GM21737 (cell line): Measurements from ENCODE around the gene TMEM89.

ENCODE experiments used
- ATAC-seq: cut with Tn5 transposase; IDR thresholded peaks from one replicate; pipeline ENCODE4 v1.9.1; 2021; ENCODE audit warnings: mild to moderate bottlenecking, moderate library complexity; ENCODE audit not compliant: unreplicated experiment

The TMEM89 gene

GRCh38 chr3:48644898-48645760, 23.6 kb upstream of the TMEM89 start:
- no peak for ATAC-seq

GRCh38 chr3:48642605-48643004, 21.0 kb upstream of the TMEM89 start:
- no peak for ATAC-seq

GRCh38 chr3:48641396-48641795, 19.8 kb upstream of the TMEM89 start:
- ATAC-seq, result no peak

DNA sequence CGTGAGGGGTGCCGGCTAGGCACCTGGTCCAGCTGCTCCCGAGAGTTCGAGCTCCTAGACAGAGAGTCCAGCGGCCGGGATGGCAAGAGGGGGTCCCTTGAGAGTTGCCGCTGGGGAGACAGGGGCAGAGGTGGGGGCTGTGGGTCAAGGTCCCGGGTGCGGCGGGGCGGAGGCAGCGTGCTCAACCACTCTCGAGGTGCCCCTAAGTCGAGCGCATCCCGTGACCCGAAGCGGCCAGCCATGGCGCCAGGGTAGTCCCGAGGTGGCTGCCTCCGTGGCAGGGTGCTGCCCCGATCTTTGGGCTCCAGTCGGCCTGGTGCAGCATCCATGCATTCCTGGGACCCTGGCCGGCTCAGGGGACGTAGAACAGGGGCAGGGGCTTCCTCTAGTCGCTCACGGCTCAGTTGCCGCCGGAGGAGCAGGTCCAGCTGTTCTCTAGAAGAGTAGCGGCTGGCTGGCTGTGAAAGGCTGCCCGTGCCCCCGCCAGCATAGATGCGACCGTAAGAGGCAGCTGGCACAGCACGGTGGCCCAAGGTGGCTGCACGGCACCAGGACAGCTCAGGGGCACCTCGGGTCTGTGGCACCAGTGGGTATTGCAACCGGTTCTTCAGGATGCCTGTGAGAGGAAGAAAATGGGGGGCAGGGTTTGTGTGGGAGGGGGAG, 18.5 kb upstream of the TMEM89 start:
- no peak for ATAC-seq

DNA sequence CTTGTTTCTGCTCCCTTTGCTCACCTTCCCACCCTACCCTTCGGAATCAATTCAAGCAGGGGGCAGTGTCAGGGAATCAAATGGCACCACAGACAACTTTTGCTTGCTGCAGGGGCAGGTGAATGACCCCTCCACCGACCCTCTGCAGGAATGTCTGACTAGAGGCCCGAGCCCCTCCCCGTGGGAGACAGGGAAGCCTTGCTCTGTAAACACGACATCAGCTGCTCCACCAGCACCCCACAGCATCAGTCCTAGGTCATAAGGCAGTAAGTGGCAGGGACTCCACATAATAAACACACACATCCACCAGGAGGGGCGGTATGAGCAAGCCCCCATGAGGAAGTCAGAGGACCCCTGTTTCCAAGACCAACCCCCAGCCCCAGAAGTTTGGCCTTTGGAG, 15.7 kb upstream of the TMEM89 start:
- no peak for ATAC-seq

- no peak for ATAC-seq
Measured at GRCh38 chr3:48636149-48636655, 14.6 kb upstream of the TMEM89 start.

DNA sequence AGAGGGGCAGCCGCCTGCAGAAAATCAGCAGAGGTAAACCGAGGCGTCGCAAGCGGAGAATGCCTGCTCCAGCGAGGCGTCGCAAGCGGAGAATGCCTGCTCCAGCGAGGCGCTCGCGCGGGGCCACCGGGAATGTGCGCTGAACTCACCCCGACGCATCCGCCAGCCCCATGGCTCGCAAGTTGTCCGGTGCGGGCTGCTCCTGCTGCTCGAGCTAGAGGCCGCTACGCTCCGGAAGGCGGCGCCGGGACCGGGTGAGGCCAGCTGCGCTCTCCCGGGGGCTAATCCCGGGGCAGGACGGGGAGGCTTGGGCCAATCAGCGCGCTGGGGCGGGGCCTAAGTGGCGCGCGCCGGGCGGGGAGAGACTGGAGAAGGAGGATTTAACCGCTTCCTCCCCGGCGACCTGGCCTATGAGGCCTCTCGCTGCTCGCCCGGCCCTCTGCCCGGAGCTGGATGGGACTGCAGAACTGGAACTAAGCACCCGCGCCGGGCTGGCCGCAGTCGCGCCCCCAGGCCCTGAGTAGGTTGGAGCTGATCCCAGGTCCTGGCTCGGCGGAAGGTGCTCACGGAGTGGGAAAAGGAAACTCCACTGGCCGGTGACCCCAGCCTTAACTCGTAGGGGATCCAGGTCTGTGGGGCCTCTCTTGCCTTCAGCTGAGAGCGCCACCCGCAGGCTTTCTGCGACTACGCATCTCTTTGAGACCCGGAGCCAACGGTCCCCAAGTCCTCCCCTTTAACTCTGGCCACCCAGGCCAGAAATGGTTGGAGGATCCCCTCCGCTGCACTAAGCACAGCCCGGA, 13.9 kb upstream of the TMEM89 start, which contains the start of gene SLC26A6:
Gene SLC26A6 (minus strand): TSS at position 240 of the 800 bp plus-strand sequence. CDS start 68 bp downstream, at position 172.
- ATAC-seq, result peak; percentile 87

- ATAC-seq, result peak; percentile 9
Measured at GRCh38 chr3:48634661-48635221, 13.2 kb upstream of the TMEM89 start.

- ATAC-seq, result no peak
Measured at GRCh38 chr3:48633743-48634142, 12.2 kb upstream of the TMEM89 start.

DNA sequence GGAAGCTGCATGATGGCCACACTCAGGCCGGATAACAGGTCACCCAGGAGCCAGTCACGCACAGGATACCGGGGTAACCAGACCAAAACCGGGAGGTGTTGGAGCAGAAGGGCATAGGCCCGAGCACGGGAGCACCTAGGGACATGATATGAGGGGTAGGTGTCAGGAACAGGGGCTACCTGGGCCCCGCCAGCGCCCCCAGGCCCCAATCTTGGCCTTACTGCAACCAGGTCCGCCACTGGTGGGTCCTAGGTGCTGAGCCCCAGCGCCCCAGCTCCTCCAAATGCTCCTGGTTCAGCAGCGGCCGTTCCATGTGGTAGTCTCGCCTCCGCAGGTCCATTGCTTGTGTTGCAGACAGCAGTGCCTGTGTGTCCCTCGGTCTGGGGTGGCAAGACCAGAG, 11.7 kb upstream of the TMEM89 start:
- ATAC-seq, result no peak

- no peak for ATAC-seq
Measured at GRCh38 chr3:48631516-48632448, 10.2 kb upstream of the TMEM89 start.

DNA sequence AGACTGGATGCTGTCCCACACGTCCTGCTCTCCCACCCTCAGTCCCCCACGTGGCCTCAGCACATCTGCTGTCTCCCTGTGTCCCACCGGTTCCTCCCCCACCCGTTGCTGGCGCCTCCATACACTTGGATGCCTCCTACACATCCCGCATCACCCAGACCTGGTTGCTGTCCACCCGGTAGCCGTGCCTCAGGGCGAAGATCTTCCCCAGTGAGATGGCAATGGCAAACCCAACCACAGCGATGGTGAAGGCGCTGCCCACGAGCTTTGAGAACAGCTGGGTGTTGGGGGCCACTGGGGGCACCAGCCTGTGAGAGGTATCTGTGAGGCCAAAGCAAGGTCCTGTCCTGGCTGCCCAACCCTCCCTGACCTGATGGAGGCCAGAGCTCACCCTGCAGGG, 9.3 kb upstream of the TMEM89 start:
- ATAC-seq, result no peak

- ATAC-seq, result no peak
Measured at GRCh38 chr3:48630407-48630806, 8.8 kb upstream of the TMEM89 start.

GRCh38 chr3:48629894-48630293, 8.3 kb upstream of the TMEM89 start:
- ATAC-seq, result no peak

- no peak for ATAC-seq
Measured at GRCh38 chr3:48628277-48629017, 6.9 kb upstream of the TMEM89 start.

DNA sequence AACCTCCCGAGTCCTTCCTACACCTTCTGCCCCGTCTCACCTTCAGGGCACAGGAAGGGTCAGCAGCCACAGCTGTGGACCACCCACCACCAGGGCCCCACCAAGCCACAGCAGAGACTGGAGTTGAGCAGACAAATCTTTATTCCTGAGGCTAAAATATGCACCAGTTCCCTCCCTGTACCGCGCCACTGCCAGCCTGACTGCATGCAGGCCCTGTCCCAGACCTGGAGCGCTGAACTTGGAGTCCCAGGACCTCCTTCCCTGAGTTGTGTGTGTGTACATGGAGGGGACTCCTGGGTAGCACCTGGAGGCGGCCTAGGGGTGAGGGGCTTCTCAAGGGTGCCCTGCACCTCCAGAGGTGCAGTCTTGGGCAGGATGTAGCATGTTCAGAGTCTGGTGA, 4.0 kb upstream of the TMEM89 start:
- ATAC-seq, result no peak

DNA sequence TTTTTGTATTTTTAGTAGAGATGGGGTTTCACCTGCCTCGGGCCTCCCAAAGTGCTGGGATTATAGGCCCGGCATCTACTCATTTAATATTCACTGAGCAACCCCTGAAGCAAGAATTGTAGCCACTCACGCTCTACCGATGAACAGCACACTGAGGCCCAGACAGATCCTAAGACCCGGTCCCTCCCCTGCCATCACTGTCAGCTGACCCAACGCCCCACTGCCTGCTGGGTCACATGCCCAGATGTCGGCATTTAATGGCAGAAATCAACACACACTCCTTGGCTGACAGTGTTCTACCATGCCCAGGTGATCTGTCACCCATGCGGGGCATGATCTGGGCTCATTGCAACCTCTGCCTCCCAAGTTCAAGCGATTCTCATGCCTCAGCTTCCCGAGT, 3.2 kb upstream of the TMEM89 start:
- ATAC-seq, result no peak

GRCh38 chr3:48623851-48624547, 2.4 kb upstream of the TMEM89 start:
- ATAC-seq, result no peak
